Neural crest cell (in vitro differentiated cells): Measurements from ENCODE around the gene DGCR2. TPM values are rescaled to one million over a fixed set of nuclear protein-coding genes. Genes with fewer than 3 reads are reported as not detected.
"Not testable (repeated sequence)": the region's sequence is repeated elsewhere in the genome, so short reads cannot be mapped to it uniquely, and the experiment has no call there.

ENCODE experiments used
- DNase-seq: peaks from one replicate; pipeline ENCODE4 v3.0.0; 2021; ENCODE audit warnings: low read depth, mixed read lengths, low spot score
- H3K27ac Mint-ChIP-seq: one replicate; pipeline ENCODE4 v1.8.0; 2021; ENCODE audit warnings: mild to moderate bottlenecking, mixed read lengths; ENCODE audit not compliant: unreplicated experiment
- H3K27me3 Mint-ChIP-seq: 2 replicates; pipeline ENCODE4 v1.8.0; 2021; ENCODE audit warnings: low read depth, mild to moderate bottlenecking, mixed read lengths
- H3K36me3 Mint-ChIP-seq: 2 replicates; pipeline ENCODE4 v1.8.0; 2021; ENCODE audit warnings: low read depth, mild to moderate bottlenecking, mixed read lengths
- H3K4me1 Mint-ChIP-seq: 2 replicates; pipeline ENCODE4 v1.8.0; 2021; ENCODE audit warnings: mixed read lengths
- H3K4me3 Mint-ChIP-seq: one replicate; pipeline ENCODE4 v1.8.0; 2021; ENCODE audit warnings: mild to moderate bottlenecking, mixed read lengths
- H3K9me3 Mint-ChIP-seq: 2 replicates; pipeline ENCODE4 v1.8.0; 2021; ENCODE audit warnings: mixed read lengths
- CTCF ChIP-seq: fragments of 200-600 bp; sonication (generic); conservative IDR thresholded peaks from 2 replicates; pipeline ENCODE4 v1.5.0; 2021; ENCODE audit warnings: antibody characterized with exemption, mild to moderate bottlenecking
- total RNA-seq: library from RNA; stranded (reverse); gene quantifications from 2 replicates; pipeline ENCODE4 v1.2.1, GENCODE V29; 2021

Gene DGCR2
- total RNA-seq, 1 donor from 2014 or later, result 91.6 TPM

GRCh38 chr22:19057539-19057938, 64.7 kb downstream of the DGCR2 start:
- DNase-seq, result no peak
- no peak for TF ChIP-seq CTCF
- Mint-ChIP-seq H3K27ac (no peak overlapping the region), H3K27me3 (no peaks in the 10 kb centered on the region), H3K4me3 (no peak overlapping the region), H3K9me3 (no peaks in the 10 kb centered on the region), H3K36me3 (peaks cover 4% of the 10 kb centered on the region), H3K4me1 (peaks cover 4% of the 10 kb centered on the region)

GRCh38 chr22:19056951-19057401, 65.2 kb downstream of the DGCR2 start:
- H3K4me3 Mint-ChIP-seq, result no peak overlapping the region
- H3K27me3 Mint-ChIP-seq, result no peaks in the 10 kb centered on the region
- no peaks in the 10 kb centered on the region for H3K4me1 Mint-ChIP-seq
- TF ChIP-seq CTCF, result no peak
- peaks cover 4% of the 10 kb centered on the region for H3K36me3 Mint-ChIP-seq
- no peaks in the 10 kb centered on the region for H3K9me3 Mint-ChIP-seq
- DNase-seq, result no peak
- no peak overlapping the region for H3K27ac Mint-ChIP-seq

- Mint-ChIP-seq H3K4me3 (no peak overlapping the region), H3K36me3 (peaks cover 4% of the 10 kb centered on the region), H3K27ac (no peak overlapping the region), H3K27me3 (no peaks in the 10 kb centered on the region), H3K4me1 (no peaks in the 10 kb centered on the region), H3K9me3 (no peaks in the 10 kb centered on the region)
- no peak for DNase-seq
- TF ChIP-seq CTCF, result no peak
Observed at GRCh38 chr22:19055801-19056200, 66.4 kb downstream of the DGCR2 start.

- no peaks in the 10 kb centered on the region for H3K27me3 Mint-ChIP-seq
- DNase-seq, result no peak
- no peaks in the 10 kb centered on the region for H3K9me3 Mint-ChIP-seq
- TF ChIP-seq CTCF, result no peak
- no peak overlapping the region for H3K4me3 Mint-ChIP-seq
- no peak overlapping the region for H3K27ac Mint-ChIP-seq
- peaks cover 2% of the 10 kb centered on the region for H3K36me3 Mint-ChIP-seq
- no peaks in the 10 kb centered on the region for H3K4me1 Mint-ChIP-seq
Observed at GRCh38 chr22:19052941-19053541, 69.2 kb downstream of the DGCR2 start.

GRCh38 chr22:19051381-19052072, 70.7 kb downstream of the DGCR2 start:
- TF ChIP-seq CTCF, result no peak

GRCh38 chr22:19050847-19051246, 71.4 kb downstream of the DGCR2 start:
- H3K4me3 Mint-ChIP-seq, H3K4me1 Mint-ChIP-seq, H3K27me3 Mint-ChIP-seq, DNase-seq, H3K9me3 Mint-ChIP-seq, H3K27ac Mint-ChIP-seq, H3K36me3 Mint-ChIP-seq: not testable (repeated sequence)

More at GRCh38 chr22:19051381-19052072, 70.7 kb downstream of the DGCR2 start:
- H3K9me3 Mint-ChIP-seq, result no peaks in the 10 kb centered on the region
- peaks cover 5% of the 10 kb centered on the region for H3K36me3 Mint-ChIP-seq
- no peak overlapping the region for H3K27ac Mint-ChIP-seq
- DNase-seq, result no peak
- H3K4me3 Mint-ChIP-seq, result no peak overlapping the region
- no peaks in the 10 kb centered on the region for H3K27me3 Mint-ChIP-seq
- no peaks in the 10 kb centered on the region for H3K4me1 Mint-ChIP-seq
